Left ventricle myocardium inferior (tissue), 1 donor: ENCODE data around the gene NAPB. TPM values are rescaled to one million over a fixed set of nuclear protein-coding genes. Genes with fewer than 3 reads are reported as not detected.
"Not testable (repeated sequence)": the region's sequence is repeated elsewhere in the genome, so short reads cannot be mapped to it uniquely, and the experiment has no call there.

Source experiments
- DNase-seq: peaks from one replicate; pipeline ENCODE4 v3.0.0-alpha.2; 2020
- H3K27ac ChIP-seq: fragments of 200-600 bp; replicated peaks from 2 replicates; pipeline ENCODE4 v1.8.0; 2021
- H3K27me3 ChIP-seq: fragments of 200-600 bp; 2 replicates; pipeline ENCODE4 v1.8.0; 2021; ENCODE audit warnings: low read depth
- H3K36me3 ChIP-seq: fragments of 200-600 bp; 2 replicates; pipeline ENCODE4 v1.8.0; 2021
- H3K4me1 ChIP-seq: fragments of 200-600 bp; 2 replicates; pipeline ENCODE4 v1.8.0; 2021
- H3K4me3 ChIP-seq: fragments of 200-600 bp; 2 replicates; pipeline ENCODE4 v1.8.0; 2021; ENCODE audit warnings: mild to moderate bottlenecking, moderate library complexity
- H3K9me3 ChIP-seq: fragments of 200-600 bp; replicated peaks from 2 replicates; pipeline ENCODE4 v1.8.0; 2021
- intact Hi-C: fragments of 100-400 bp; cut with micrococcal nuclease; formaldehyde crosslinking; loops from one replicate; pipeline ENCODE4 v1.11.0; 2022
- total RNA-seq: library from RNA; stranded (reverse); fragmentation: NEBNext Ultra II Directional; extraction: Animal tissue kit (Norgen Biotek cat#: 25700); gene quantifications from one replicate; pipeline ENCODE4 v1.2.1, GENCODE V29; 2021
- TF ChIP-seq, protein P1 (sequence below): fragments of 200-600 bp; IDR thresholded peaks from 2 replicates; pipeline ENCODE4 v1.8.0; 2021; ENCODE audit warnings: antibody characterized with exemption, mild to moderate bottlenecking, borderline replicate concordance
- donor health status: DM: no; HTN: yes; CAD: no; lungs with severe emphysema.

NAPB gene
- total RNA-seq, 1 donor from 2014 or later, result 5.2 TPM

DNA sequence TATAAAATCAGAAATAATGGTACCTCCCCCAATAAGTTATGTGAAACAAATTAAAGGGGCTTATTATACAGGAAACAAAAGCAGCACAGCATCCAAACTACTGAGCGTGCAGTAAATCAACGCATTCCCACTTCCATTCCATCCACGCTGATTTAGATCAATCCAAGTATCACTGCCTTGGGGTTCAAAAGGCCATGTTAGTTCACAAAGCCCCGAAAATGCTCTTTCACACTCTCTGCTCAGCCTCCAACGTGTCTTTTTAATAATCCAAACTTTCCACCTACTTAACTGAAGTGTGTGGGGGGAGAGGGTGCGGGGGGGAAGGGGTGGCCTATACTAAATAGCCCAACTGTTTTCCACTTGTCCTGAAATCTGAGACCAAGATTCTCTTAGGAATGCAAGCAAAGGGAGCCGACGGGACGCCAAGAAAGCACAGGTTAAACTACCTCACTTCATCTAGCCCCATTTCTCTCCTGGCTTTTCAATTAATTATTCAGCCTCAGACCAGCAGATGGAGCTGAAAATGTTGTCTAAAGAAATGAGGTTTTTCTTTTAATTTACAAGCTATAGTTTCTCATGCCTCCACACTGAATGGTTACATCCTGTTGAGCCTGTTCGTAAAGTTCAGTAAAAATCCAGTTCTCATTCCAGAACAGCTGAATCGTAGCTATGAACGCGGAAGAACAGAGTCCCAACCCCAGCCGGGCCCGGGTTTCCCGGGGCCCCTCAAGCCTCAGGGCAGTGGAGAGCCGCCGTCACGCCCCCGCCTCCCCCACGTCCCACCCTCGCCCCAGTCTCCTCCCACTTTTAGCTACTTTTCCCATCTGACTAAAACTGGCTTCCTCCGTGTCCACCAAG, 71.7 kb downstream of the NAPB start:
- peaks cover 8% of the 10 kb centered on the region for H3K36me3 ChIP-seq
- H3K4me1 ChIP-seq, result peaks cover 31% of the 10 kb centered on the region
- peak overlapping the region; percentile 99 for H3K4me3 ChIP-seq
- H3K27me3 ChIP-seq, result no peaks in the 10 kb centered on the region
- intact Hi-C loops, result loop anchor here (10.0 kb wide), 1 partner anchor 105 kb away; no protein-coding TSS in a partner anchor
- no peaks in the 10 kb centered on the region for H3K9me3 ChIP-seq
- peak; percentile 81 for DNase-seq
- TF ChIP-seq, protein P1, sequence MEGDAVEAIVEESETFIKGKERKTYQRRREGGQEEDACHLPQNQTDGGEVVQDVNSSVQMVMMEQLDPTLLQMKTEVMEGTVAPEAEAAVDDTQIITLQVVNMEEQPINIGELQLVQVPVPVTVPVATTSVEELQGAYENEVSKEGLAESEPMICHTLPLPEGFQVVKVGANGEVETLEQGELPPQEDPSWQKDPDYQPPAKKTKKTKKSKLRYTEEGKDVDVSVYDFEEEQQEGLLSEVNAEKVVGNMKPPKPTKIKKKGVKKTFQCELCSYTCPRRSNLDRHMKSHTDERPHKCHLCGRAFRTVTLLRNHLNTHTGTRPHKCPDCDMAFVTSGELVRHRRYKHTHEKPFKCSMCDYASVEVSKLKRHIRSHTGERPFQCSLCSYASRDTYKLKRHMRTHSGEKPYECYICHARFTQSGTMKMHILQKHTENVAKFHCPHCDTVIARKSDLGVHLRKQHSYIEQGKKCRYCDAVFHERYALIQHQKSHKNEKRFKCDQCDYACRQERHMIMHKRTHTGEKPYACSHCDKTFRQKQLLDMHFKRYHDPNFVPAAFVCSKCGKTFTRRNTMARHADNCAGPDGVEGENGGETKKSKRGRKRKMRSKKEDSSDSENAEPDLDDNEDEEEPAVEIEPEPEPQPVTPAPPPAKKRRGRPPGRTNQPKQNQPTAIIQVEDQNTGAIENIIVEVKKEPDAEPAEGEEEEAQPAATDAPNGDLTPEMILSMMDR, result peak; percentile 60
- peak overlapping the region; percentile 100 for H3K27ac ChIP-seq

DNA sequence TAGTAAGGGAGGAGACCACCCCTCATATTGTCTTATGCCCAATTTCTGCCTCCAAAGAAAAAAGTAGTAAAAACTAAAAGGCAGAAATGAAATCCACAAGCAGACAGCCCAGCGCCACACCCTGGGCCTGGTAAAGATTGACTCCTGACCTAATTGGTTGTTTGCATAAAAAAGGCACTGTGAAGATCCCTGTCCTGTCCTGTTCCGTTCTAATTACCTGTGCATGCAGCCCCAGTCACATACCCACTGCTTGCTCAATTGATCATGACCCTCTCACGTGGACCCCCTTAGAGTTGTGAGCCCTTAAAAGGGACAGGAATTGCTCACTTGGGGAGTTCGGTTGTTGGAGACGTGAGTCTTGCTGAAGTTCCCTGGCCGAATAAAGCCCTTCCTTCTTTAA, 72.8 kb downstream of the NAPB start:
- DNase-seq, H3K36me3 ChIP-seq, H3K9me3 ChIP-seq, H3K4me3 ChIP-seq, H3K27me3 ChIP-seq: not testable (repeated sequence)
- intact Hi-C loops, result loop anchor here (10.0 kb wide), 1 partner anchor 104 kb away; no protein-coding TSS in a partner anchor
- Histone ChIP-seq H3K4me1 (peaks cover 31% of the 10 kb centered on the region), H3K27ac (peak overlapping the region; percentile 100)

DNA sequence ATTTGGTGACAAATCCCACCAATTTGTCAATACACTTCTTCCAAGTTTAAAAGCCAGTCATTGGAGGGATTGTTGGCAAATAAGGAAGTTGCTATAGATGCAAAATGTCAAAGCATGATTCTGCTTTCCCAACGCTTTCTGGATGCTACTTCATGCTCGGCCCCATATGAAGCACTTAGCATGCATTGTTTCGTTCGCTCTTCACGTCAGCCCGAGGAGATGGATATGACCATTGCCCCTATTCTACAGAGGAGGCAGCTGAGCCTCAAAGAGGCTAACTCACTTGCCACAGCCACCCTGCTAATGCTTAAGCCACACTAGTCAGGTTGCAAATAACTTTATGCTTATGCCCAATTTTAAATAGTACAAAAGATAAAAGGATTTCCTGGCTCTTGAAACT, 73.5 kb downstream of the NAPB start:
- DNase-seq, result no peak
- intact Hi-C loops, result loop anchor here (10.0 kb wide), 1 partner anchor 103 kb away; no protein-coding TSS in a partner anchor
- Histone ChIP-seq H3K4me1 (peaks cover 30% of the 10 kb centered on the region), H3K36me3 (no peaks in the 10 kb centered on the region), H3K9me3 (no peaks in the 10 kb centered on the region), H3K27me3 (no peaks in the 10 kb centered on the region), H3K4me3 (no peak overlapping the region), H3K27ac (no peak overlapping the region)
- TF ChIP-seq, protein P1, result no peak

DNA sequence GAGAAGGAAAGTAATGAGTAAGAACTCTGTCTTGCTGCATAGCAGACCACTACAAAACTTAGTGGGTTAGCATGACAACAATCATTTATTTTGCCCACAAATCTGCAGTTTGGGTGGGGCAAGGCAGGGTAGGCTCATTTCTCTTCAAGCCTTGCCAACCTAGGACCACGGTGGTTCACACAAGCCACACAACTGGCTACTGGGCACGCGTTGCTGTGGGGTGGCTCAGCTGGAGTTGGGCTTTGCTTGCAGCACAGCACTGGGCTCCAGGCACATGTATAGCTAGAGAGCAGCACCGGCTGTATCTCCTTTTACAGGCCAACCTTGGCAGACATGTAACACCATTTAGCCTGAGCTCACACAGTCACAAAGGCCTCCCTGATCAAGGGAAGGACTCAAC, 75.3 kb downstream of the NAPB start:
- intact Hi-C loops, result loop anchor here (10.0 kb wide), 1 partner anchor 101 kb away; no protein-coding TSS in a partner anchor
- Histone ChIP-seq H3K36me3 (no peaks in the 10 kb centered on the region), H3K9me3 (no peaks in the 10 kb centered on the region), H3K27ac (no peak overlapping the region), H3K27me3 (no peaks in the 10 kb centered on the region), H3K4me1 (peaks cover 12% of the 10 kb centered on the region), H3K4me3 (no peak overlapping the region)
- TF ChIP-seq, protein P1, result no peak
- DNase-seq, result no peak

DNA sequence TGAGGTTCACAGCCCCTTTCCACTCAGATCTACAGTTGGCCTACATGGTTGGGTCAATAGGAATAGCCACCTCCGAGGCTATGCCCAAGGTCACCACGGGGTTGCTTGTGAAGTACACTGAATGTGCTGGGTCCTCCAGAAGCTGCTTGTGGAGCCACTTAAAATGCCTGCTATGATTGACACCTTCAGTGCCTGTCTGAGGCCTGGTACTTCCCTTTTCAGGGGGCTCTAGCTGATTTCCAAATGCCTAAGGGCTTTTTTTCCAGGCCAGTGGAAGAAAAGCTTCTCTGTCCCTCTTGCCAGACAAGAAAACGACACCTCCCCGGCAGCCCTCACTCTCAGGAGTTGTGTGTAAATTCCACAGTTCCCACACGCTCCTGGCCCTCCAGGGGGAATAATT, 77.0 kb downstream of the NAPB start:
- no peaks in the 10 kb centered on the region for H3K36me3 ChIP-seq

More for the DNA sequence above, 77.0 kb downstream of the NAPB start:
- H3K27ac ChIP-seq, result no peak overlapping the region
- H3K9me3 ChIP-seq, result no peaks in the 10 kb centered on the region
- peaks cover 5% of the 10 kb centered on the region for H3K4me1 ChIP-seq
- TF ChIP-seq, protein P1, result no peak
- H3K27me3 ChIP-seq, result no peaks in the 10 kb centered on the region
- intact Hi-C loops, result loop anchor here (10.0 kb wide), 1 partner anchor 100 kb away; no protein-coding TSS in a partner anchor
- DNase-seq, result no peak
- no peak overlapping the region for H3K4me3 ChIP-seq
